Fibroblast of gingiva (primary cell): ENCODE data around the gene TULP1.
A peak's percentile ranks its signal among the peaks of the same experiment; 100 is the strongest.
"Not testable (repeated sequence)": the region's sequence is repeated elsewhere in the genome, so short reads cannot be mapped to it uniquely, and the experiment has no call there.

Experiments
- DNase-seq: peaks from one replicate; pipeline ENCODE4 v3.0.0-alpha.2; 2011; ENCODE audit warnings: low read depth

TULP1 gene

DNA sequence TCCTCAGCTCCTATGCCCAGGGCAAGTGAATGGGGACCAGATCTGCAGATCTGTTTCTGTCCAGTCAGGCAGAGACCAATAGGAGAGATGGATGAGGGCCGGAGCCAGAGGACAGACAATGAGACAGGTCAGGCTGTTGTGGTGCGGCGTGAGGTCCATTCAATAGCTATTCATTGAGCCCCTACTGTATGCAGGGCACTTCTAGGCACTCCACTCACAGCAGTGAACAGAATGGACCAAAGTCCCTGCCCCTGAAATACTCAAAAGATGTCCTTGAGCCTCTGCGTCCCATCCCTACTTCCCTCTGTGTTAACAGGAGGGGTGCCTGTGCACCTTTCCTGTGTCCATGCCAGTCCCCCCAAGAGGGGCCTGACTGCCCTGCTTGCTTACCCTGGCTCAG is 8.5 kb upstream of the TULP1 start:
- DNase-seq, result no peak

DNA sequence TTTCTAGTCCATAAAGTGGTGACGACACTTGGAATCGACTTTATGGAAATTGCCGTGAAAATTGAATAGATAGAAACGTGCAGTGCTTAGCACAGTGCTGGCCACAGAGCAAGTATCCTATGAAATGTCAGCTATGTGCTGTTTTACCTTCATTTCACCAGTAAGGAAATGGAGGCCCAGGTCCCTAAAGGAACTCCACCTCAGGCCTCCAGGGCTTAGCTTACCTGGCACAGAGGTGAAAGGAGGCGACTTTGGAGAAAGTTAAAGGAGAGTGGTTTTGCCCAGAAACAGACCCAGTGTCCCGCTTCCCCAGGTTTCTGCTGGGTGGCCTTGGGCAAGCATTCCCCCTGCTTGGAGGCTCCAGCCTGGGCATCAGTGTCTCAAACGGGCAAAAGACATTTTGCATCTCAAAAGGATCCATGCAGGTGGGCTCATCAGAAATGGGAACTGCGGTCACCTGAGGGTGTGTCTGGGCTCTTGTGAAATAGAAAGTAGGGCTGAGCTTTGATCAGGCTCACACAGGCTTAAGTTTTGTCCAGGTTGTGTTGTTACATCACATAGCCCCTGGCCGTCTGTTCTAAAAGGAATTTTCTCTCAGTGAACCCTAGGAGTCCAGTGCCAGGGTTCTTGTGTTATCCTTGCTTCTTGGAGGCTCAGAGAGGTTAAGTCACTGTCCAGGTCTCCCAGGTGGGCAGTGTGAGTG is 6.8 kb upstream of the TULP1 start:
- no peak for DNase-seq

DNA sequence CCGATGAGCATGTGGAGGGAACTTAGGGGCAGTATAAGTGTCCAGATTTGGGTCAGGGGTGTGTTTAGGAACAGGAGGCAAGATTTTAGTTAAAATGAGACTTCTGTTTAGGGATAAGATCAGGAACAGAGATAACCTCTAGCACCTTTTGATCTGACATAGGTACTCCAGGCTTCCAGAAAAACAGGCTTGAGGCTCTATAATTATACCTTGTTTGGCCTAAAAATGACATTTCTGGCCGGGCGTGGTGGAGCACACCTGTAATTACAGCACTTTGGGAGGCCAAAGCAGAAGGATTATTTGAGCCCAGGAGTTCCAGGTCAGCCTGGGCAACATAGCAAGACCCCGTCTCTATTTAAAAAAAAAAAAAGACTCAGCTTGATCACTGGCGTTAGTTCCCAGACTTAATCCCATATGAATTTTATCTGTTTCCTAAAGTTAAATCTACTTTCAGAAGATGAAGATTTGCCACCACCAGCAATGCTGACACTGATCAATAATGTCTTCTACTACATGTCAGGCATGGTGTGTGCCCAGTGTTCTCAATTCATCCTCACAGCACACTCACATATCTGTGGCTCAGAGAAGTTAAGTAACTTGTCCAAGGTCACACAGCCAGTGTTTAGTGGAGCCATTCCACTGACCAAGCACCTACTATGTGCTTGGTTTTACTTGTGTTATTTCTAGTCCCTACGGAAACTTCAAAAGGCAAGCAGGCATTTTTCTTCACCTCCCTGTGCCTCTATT is 6.0 kb upstream of the TULP1 start:
- DNase-seq, result no peak

DNA sequence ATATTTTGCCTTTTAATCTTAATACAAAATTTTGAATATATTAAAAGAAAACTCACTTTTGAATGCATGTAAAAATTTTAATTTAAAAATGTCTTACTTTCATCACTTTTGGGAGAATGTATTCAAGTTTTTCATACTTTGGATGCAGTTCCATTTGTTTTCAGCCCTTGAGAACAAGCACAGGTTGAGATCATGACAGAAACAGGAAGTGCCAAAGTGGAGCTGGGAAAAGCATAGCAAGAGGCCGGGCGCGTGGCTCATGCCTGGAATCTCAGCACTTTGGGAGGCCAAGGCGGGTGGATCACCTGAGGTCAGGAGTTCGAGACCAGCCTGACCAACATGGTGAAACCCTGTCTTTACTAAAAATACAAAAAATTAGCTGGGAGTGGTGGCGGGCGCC is 5.3 kb upstream of the TULP1 start:
- DNase-seq, result not testable (repeated sequence)

DNA sequence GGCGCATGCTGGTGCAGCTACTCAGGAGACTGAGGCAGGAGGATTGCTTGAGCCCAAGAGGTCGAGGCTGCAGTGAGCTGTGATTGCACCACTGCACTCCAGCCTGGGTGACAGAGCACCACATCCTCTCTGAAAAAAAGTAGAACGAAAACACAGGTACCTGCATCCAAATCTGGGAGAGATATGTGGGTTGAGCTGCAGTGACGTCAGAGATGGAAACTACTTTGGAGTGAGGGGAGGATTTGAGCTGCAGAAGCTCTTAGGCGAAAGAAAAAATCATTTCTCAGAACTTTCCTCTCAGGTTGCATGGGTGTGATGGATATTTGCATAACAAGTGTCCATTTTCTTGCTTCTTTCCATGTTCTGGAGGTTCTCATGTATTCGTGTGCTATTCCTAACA is 4.0 kb upstream of the TULP1 start:
- no peak for DNase-seq

DNA sequence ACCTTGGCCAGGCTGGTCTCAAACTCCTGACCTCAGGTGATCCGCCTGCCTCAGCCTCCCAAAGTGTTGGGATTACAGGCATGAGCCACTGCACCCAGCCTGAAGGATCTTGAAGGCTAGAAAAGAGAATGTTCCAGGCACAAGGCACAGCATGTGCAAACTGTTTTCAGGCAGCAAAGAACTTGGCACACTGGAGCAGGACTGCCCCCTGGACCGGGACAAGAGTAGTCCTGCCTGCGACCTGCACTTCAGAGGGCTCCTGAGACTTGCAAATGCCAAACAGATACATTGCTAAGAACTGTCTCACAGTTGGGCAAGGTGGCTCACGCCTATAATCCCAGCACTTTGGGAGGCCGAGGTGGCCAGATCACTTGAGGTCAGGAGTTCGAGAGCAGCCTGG is 3.2 kb upstream of the TULP1 start:
- not testable (repeated sequence) for DNase-seq

DNA sequence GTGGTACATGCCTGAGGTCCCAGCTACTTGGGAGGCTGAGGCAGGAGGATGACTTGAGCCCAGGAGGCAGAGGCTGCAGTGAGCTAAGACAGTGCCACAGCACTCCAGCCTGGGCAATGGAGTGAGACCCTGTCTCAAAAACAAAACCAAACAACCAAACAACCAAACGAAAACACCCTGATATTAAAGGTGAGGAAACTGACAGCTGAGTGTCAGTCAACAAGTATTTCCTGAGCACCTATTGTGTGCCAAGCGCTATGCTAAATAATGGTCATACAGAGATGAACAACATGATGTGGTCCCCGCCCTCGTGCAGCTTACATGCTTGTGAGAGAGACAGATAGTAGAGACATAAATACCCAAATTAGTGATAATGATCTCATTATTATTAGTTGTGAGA is 1.9 kb upstream of the TULP1 start:
- no peak for DNase-seq

DNA sequence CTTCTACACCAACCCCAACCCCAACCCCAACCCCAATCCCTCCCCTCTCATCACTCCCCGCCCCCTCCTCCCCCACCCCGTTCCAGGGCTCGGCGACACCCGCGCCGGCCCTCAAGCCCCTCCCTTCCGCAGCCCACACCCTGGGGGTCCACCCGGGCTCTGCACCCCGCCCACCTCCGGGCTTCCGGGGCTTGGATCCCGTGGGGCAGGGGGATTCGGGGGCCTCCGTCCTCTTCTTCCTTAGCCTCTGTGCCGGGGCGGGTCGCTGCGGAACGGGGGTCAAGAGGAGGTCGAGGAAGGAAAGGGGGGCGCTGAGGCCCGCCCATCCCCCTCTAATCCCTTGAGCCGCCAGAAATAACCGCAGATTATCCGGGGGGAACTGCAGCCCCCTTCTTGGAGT is 690 bp downstream of the TULP1 start:
- no peak for DNase-seq

DNA sequence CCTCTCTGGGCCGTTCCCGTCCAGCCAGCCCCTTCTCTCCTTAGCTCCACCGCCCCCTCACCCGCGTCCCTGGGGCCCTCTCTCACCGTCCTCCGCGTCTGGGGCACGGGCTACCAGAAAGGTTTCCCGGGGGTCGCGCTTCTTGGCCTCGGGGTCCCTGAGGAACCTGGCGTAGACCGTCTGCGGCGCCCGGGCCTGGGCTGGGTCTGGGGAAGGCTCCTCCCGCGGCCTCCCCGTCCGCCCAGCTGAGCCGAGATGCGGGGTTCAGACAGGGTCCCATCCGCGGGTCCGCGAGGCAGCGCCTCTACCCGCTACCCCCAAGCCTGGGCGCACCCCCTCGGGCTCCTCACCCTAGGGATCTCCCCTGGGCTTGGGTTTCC is 1.1 kb downstream of the TULP1 start:
- no peak for DNase-seq

DNA sequence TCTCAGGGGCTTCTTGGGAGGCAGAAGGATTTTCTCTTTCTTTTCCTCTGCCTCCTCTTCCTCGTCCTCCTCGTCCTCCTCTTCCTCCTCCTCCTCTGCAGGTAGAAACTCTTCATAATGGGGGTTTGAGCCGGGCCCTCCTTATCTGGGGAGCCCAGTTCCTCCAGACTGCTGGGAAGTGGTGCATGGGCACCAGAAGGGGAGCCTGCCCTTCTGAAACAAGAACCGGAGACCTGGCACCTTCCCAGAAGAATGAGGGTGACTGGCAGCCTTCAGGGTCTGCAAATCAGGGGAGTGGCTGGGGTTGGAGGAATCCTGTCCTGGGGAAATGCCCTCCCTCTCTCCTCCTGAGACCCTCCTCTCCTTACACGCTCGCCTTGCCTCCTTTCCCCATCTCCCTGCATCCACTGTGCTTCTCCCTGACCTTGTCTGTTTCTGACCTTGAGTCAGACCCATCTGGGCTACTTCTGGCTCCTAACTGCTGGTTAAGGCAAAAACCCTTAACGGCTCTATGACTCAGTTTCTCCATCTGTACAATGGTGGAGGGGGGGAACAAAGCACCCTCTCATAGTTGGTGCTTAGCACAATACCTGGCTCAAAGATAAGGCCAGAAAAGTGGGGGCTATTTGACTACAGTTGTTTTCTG is 1.7 kb downstream of the TULP1 start:
- DNase-seq, result no peak

DNA sequence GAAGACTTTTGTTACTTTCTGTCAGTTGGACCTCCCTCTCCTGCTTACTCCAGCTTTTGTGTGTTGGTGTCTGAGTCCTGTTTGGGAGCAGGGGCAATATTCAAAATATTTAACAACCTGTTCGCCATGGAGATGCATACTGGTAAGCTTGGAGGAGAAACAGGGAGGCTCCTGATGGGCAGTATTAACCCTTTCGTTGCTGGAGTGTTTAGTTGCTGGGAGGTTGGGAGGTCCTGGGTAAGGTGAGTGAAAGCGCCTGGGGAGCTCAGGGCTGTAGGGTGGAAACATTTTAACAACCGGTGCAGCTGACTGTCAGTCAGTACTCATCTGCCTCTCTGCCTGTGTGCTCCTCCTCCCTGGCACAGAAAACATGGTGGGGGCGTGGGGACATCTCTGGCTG is 4.2 kb downstream of the TULP1 start:
- no peak for DNase-seq

DNA sequence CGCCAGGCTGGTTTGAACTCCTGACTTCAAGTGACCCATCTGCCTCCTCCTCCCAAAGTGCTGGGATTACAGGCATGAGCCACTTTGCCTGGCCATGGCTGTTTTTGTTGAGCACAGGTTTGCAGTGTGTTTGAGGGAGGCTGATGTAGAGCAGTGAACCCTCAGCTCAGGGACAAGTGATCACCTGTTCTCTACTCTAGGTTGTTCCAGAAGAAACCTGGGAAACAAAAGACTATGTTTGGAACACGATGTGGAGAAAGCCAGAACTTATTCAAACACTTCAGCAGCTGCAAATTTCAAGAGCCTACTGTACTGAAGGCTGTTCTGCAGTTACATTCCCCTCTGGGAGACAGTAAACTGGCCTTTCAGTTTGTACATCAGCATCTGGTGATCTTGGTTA is 4.7 kb downstream of the TULP1 start:
- no peak for DNase-seq

DNA sequence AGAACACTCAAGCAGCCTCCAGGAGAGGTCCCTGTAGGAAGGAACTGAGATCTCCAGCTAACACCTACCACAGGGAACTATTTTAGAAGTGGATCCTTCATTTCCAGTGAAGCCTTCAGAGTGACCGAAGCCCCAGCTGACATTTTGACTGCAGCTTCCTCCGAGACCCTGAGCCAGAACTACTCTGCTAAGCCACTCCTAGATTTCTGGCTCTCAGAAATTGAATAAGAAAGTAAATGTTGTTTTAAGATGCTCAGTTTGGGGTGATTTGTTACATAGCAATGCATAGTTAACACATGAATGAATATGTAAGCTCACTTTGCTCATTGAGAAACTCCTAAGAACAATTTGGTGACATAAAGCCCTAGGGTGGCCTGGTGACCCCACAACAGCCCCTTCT is 5.5 kb downstream of the TULP1 start:
- DNase-seq, result no peak

DNA sequence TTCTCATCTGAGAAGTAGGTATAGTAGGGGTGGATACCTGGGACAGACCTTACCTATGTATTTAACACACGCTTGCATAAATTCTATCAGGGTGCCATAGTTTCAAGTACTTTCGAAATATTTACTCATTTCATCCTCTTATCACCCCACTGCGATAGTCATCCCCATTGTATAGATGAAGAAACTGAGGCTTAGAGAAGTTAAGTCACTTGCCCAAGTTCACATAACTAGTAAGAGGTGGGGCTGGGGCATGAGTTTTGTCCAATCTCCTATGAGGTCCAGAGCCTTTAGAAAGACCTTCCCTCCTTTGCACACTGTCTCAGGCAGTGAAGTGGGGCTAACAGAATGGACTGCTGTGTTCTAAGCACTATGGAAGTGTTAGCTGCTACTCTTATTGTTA is 6.2 kb downstream of the TULP1 start:
- no peak for DNase-seq

DNA sequence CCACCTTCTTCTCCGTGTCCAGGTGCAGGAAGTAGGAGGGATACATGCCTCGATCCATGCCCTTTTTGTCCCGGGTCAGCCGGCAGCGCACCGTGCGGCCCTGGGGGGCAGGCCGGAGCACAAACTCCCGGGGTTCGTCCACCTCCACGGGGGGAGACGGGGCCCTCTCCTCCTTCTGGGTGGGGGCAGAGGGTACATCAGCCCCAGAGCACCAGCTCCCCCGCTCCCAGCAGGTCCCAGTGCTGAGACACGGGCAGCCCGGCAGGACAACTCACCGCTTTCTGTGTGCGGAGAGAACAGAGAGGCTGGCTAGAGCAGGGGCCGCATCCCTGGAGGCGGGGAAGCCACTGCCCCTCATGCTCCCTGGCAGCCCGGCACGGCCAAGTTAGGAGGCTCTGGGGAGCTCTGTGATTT is 6.7 kb downstream of the TULP1 start:
- DNase-seq, result no peak

DNA sequence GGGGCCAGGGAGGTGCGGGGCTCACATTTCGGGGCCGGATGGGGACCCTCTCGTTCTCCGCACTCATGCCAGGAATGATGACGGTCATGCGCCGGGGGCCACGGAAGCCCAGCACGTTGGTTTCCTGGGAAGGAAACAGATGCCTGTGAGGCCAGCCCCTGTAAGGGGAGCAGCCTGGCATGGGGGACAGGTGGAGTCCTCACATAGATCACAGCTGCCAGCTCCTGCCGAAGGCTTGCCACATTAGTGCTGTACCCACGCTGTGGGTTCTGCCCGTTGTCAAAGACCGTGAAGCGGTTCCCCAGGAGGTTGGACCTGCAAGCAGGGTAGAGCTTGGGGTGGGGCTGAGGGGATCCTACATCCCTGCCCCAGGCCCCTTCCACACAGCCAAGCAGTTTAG is 9.2 kb downstream of the TULP1 start:
- DNase-seq, result no peak

DNA sequence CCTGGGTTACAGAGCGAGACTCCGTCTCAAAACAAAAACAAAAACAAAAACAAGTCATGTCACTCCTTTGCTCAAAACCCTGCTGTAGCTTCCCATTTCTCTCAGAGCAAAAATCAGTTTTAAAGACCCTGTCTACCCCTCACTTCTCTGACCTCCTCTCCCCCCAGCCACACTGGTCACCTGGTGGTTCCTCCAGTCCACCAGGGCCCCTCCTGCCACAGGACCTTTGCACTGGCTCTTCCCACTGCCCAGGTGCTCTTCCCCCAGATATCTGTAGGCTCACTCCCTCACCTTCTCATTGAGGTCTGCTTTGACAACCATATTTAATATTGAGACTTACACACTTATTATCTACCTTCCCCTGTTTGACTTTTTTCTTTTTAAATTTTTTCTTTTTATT is 10.9 kb downstream of the TULP1 start:
- no peak for DNase-seq

DNA sequence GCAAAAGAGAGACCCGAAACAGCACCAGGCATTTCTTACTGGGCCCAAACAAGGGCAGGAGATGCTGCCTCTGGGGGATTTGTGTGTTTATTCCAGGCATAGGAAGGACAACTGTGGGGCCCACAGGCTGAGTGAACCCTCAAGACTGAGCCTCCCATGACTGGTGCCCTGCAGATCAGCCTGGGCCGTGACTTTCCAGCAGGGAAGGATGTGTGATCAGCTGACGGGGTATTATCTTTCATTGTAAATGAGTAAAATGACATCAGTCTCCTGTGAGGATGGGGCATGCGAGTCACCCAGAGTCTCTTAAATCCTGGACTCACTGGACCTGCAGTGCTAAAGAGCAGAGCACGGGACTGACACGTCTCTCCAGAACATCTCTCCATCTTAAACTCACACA is 11.9 kb downstream of the TULP1 start:
- peak; percentile 65 for DNase-seq

DNA sequence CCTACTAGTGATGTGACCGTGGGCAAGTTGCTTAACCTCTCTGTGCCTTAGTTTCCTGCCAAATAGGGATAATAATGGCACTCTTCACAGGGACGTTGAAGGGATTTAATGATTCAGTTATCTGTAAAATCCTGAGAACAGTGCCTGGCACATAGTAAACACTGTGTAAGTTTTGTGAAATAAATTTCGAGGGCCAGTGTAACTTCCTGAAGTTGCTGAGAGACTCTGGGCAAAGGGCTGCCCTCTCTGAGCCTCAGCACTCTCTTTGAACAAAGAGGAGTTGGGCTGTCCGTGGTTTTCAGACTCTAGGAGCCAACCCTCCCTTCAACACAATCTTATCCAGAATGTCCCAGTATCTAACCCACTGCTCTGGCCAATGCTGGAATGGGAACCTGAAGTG is 13.3 kb downstream of the TULP1 start:
- DNase-seq, result no peak

DNA sequence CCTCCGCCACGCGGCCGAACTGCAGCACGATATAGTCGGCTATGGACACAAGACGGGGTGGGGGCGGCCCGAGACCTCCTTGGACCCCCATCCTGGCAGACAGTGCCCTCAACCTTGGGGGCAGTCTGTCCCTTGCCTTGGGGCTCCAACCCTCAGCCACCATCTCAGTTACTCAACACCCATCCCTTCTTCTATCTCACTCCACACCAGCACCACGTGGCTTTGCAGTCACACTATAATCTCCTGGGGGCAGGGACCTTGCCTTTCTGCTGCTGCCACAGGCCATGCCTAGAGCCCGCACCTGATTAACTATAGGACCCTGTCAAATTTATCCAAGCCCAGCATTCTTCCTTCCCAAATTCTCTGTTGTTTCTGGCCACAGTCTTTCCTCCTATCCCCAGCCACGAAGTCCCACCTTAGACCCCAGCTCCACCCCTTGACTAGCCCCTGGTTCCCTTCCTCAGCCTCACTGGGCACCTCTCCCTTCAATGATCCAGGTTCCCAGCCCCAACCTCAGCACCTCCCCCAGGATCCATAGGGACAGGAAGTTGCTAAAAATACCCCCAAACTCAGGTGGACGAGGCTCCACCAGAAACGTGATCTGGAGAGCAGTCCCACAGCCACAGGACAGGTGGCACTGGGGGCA is 14.2 kb downstream of the TULP1 start:
- DNase-seq, result no peak

DNA sequence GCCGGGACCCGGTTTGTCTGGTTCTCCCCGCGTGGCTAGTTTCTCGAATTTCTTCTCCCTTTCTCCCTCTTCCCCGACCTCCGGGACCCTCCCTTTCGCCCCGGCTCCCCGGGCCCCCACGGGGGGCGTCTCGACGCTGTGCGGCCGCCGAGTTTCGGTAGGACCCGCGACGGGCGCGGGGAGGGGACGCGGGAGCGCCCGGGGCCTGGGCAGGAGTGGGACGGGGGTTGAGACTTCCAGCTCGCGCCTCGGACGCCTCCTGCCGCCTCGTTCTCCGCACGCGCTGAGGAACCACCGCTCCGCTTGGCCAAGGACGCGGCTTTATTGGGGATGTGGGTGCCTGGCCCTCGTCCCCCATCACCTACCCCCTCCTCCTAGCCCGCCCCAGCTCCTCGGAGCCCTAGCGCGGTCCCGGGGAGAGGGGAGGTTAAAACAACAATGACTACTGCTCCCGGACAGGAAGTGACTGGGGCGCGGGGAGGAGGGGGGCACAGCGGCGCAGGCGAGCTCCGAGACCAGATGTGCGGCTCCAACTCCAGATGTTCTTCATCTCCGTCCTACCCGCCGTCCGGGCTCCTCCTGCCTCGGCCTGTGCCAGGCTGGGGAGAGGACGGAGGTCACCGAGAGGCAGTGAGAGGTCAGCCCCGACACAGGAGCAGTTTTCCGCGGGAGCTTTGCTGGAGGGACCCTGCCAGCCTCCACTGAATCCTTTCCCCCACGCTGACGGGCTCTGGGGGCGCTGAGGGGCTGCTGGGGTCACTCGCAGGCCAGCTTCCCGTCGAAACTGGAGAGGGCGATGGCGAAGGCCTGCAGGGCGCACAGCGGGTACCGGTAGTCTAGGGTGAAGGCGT is 14.9 kb downstream of the TULP1 start:
- peak; percentile 93 for DNase-seq
